ENCODE results near the gene RGP1.

RGP1 gene

GRCh38 chr9:35723426-35723825 is 25.7 kb upstream of the RGP1 start:
- DNase-seq: no peak

GRCh38 chr9:35723908-35724307 is 25.2 kb upstream of the RGP1 start:
- no peak for DNase-seq

GRCh38 chr9:35725362-35725761 is 23.7 kb upstream of the RGP1 start:
- no peak for DNase-seq

- DNase-seq: peak; percentile 39
These were observed 22.2 kb upstream of the RGP1 start for GRCh38 chr9:35726931-35727330.

GRCh38 chr9:35727676-35728040 is 21.4 kb upstream of the RGP1 start:
- DNase-seq: no peak

- DNase-seq: peak; percentile 97
These were observed 20.8 kb upstream of the RGP1 start for GRCh38 chr9:35728041-35728971.

GRCh38 chr9:35729101-35729500 is 20.0 kb upstream of the RGP1 start:
- DNase-seq: no peak

GRCh38 chr9:35729700-35730485 is 19.2 kb upstream of the RGP1 start:
- peak; percentile 93 for DNase-seq

- no peak for DNase-seq
These were observed 18.6 kb upstream of the RGP1 start for GRCh38 chr9:35730486-35730854.

- no peak for DNase-seq
These were observed 17.5 kb upstream of the RGP1 start for GRCh38 chr9:35731415-35732184.

GRCh38 chr9:35732185-35732799 is 16.8 kb upstream of the RGP1 start, which contains the start of the genes CREB3 and TLN1:
TSS of gene CREB3 (plus strand) at chr9:35732666. CDS start at chr9:35732773, 107 bp downstream.
TSS of gene TLN1 (minus strand) at chr9:35732195. CDS start at chr9:35725694, 6,501 bp downstream.
- peak; percentile 99 for DNase-seq

GRCh38 chr9:35732800-35733541 is 16.1 kb upstream of the RGP1 start:
- DNase-seq: peak; percentile 68

GRCh38 chr9:35734096-35734495 is 15.0 kb upstream of the RGP1 start:
- DNase-seq: no peak

GRCh38 chr9:35736201-35736633 is 12.9 kb upstream of the RGP1 start:
- DNase-seq: peak; percentile 72

- no peak for DNase-seq
These were observed 11.9 kb upstream of the RGP1 start for GRCh38 chr9:35737143-35737542.

- DNase-seq: no peak
These were observed 10.9 kb upstream of the RGP1 start for GRCh38 chr9:35738186-35738585.

GRCh38 chr9:35738924-35739323 is 10.2 kb upstream of the RGP1 start:
- no peak for DNase-seq

GRCh38 chr9:35740243-35740642 is 8.8 kb upstream of the RGP1 start:
- no peak for DNase-seq

- no peak for DNase-seq
These were observed 7.3 kb upstream of the RGP1 start for GRCh38 chr9:35741740-35742139.

GRCh38 chr9:35743452-35743851 is 5.6 kb upstream of the RGP1 start:
- DNase-seq: no peak

- no peak for DNase-seq
These were observed 5.1 kb upstream of the RGP1 start for GRCh38 chr9:35743880-35744518.

Data from fibroblast of upper back skin (primary cell).